ENCODE measurements around the gene AK1. TPM values are rescaled to one million over a fixed set of nuclear protein-coding genes. Genes with fewer than 3 reads are reported as not detected.

AK1 gene, protein sequence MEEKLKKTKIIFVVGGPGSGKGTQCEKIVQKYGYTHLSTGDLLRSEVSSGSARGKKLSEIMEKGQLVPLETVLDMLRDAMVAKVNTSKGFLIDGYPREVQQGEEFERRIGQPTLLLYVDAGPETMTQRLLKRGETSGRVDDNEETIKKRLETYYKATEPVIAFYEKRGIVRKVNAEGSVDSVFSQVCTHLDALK
- 10 to 100 TPM; 29.9 to 65.1 (median 38.7) TPM for total RNA-seq

DNA sequence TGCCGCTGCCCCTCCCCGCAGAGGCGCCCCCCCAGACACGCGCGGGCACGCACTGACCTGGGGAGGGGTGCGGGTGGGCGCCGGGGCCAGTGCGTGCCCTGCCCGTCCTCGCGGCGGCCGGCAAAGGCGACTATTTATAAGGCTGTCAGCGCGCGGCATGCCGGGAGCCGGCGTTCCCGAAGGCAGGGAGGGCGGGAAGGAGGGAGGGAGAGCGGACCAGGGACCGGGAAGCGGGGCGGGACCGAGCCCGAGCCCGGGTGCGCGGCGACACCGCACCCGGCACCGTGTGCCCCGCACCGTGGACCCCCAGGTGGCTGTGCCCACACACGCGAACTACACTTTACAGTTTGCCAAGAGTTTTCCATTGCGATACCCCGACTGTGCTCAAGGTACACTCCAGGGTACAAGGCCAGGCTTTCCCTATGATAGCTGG is at the start of gene AK1:
AK1 (minus strand) TSS at position 110 of the 433 bp plus-strand sequence. CDS start 3,058 bp downstream, outside the sequence.
- peak within 1 kb of the TSS; percentile 46 to 65 (median 49) for H3K4me3 ChIP-seq
- H3K36me3 ChIP-seq = peaks cover 0 to 13% (median 0%) of the 10 kb centered on the region in 3 donors
- H3K9me3 ChIP-seq = no peaks in the 10 kb centered on the region
- TF ChIP-seq POLR2A (IDR thresholded peaks at IDR 0.05) (peak in 1 of 2 donors; percentile 62), EP300 (IDR thresholded peaks at IDR 0.05) (peak; percentile 28 to 84)
- TF ChIP-seq, protein P1, sequence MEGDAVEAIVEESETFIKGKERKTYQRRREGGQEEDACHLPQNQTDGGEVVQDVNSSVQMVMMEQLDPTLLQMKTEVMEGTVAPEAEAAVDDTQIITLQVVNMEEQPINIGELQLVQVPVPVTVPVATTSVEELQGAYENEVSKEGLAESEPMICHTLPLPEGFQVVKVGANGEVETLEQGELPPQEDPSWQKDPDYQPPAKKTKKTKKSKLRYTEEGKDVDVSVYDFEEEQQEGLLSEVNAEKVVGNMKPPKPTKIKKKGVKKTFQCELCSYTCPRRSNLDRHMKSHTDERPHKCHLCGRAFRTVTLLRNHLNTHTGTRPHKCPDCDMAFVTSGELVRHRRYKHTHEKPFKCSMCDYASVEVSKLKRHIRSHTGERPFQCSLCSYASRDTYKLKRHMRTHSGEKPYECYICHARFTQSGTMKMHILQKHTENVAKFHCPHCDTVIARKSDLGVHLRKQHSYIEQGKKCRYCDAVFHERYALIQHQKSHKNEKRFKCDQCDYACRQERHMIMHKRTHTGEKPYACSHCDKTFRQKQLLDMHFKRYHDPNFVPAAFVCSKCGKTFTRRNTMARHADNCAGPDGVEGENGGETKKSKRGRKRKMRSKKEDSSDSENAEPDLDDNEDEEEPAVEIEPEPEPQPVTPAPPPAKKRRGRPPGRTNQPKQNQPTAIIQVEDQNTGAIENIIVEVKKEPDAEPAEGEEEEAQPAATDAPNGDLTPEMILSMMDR (IDR thresholded peaks at IDR 0.05) = peak in 1 of 5 experiments; percentile 9
- DNase-seq (ENCODE audit: low spot score in 2 of 2) = peak; percentile 68 to 72
- 0% methylated on average over 3 to 41 of the region's 44 CpGs for WGBS, 2 donors
- H3K27ac ChIP-seq = peak within 1 kb of the TSS; percentile 68 to 93 (median 82)
- H3K4me1 ChIP-seq = peaks cover 0 to 63% (median 44%) of the 10 kb centered on the region in 4 donors
- H3K27me3 ChIP-seq = no peaks in the 10 kb centered on the region

DNA sequence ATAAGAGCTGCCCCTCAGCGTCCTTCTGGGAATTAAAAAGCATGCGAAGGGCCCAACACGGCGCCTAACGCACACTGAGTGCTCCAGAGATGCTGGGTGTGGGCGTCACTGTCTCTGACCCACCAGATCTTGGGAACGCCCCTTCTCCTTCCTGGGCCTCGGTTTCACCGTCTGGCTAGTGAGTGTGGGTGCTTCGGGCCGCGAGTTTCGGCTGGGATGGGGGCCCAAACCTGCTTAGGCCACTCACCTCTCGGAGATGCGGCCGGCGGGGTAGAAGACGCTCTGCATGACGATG is 49.4 kb upstream of the AK1 start:
- H3K36me3 ChIP-seq = no peaks in the 10 kb centered on the region
- H3K4me1 ChIP-seq = peaks cover 0 to 41% (median 29%) of the 10 kb centered on the region in 4 donors
- H3K4me3 ChIP-seq = peak overlapping the region in 2 of 4 donors; percentile 12 to 32
- H3K27ac ChIP-seq = no peak overlapping the region
- H3K27me3 ChIP-seq = peaks cover 0 to 45% of the 10 kb centered on the region in 2 donors
- 29 to 38% methylated on average over 5 to 19 of the region's 19 CpGs for WGBS, 2 donors
- TF ChIP-seq POLR2A (IDR thresholded peaks at IDR 0.05) = no peak
- TF ChIP-seq, protein P1 (IDR thresholded peaks at IDR 0.05) = no peak
- TF ChIP-seq EP300 (IDR thresholded peaks at IDR 0.05) = no peak
- H3K9me3 ChIP-seq = no peaks in the 10 kb centered on the region
- no peak for DNase-seq (ENCODE audit: low spot score in 2 of 2)

DNA sequence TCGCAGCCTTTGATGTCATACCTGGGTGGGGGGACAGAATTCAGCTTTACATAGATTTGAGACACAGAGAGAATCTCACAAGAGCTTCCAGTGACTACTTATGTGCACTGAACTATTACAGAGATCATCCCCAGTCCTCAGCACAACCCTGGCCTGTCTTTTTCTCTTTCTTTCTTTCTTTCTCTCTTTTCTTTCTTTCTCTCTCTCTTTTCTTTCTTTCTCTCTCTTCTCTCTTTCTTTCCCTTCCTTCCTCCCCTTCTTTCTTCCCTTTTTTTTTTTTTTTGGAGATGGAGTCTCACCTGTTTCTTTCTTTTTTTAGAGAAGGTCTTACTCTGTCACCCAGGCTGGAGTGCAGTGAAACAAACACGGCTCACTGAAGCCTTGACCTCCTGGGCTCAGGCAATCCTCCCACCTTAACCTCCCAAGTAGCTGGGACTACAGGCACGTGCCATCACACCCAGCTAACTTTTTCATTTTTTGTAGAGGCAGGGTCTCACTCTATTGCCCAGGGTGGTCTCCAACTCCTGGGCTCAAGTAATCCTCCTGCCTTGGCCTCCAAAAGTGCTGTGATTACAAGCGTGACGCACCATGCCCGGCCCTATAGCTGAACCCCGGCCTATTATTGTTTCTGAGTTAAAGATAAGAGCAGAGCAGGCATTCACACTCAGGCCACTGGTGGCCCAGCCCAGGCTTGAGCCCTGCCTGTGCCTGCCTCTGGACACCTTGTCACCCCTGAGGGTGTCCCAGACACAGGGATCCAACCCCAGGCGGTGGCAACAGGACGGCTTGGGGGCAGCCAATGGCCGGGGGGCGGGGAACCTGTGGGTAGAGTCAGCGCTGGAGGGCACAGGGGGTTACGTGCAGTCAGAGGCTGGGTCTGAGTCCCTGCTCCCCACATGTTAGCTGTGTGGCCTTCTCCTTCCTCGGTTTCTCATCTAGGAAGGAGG is 48.8 kb upstream of the AK1 start:
- TF ChIP-seq, protein P1 (IDR thresholded peaks at IDR 0.05) = no peak
- TF ChIP-seq EP300 (IDR thresholded peaks at IDR 0.05) = no peak
- no peak for TF ChIP-seq POLR2A (IDR thresholded peaks at IDR 0.05)
- Histone ChIP-seq H3K36me3 (no peaks in the 10 kb centered on the region), H3K27ac (no peak overlapping the region), H3K4me3 (no peak overlapping the region), H3K9me3 (no peaks in the 10 kb centered on the region), H3K27me3 (peaks cover 0 to 45% of the 10 kb centered on the region in 2 donors), H3K4me1 (peaks cover 0 to 41% (median 26%) of the 10 kb centered on the region in 4 donors)
- DNase-seq (ENCODE audit: low spot score in 2 of 2) = no peak
- WGBS, 2 donors = 84 to 85% methylated on average over 13 to 14 of the region's 14 CpGs

DNA sequence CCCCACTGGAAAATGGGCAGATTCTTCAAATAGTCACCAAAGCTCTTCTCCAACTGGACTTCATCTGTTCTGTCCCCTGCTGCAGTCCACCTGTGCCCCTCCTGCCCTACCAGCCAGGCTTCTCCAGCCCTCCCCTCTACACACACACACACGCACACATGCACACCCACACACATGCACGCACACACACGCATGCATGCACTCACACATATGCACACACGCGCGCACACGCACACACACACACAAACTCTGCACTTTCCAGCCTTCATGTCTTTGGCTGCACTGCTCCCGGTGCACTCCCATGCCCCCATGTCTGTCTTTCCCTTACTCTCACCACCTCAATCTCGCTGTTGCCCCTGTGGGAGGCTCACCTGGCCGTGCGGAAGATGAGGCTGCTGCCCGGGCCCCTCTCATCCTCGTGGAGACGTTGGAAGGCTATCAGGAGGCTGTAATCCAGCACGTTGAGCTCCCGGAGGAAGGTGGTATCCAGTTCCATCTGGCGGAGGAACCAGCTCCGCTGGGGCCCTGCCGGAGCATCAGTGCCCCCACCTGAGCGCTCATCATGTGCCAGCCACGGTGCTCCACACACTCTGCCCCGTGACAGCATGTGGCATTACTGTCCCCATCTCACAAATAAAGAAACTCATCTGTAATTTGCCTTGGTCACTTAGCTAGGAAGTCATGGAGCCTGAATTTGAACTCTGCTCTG is 47.4 kb upstream of the AK1 start:
- Histone ChIP-seq H3K36me3 (no peaks in the 10 kb centered on the region), H3K27ac (no peak overlapping the region), H3K4me1 (peaks cover 0 to 35% (median 15%) of the 10 kb centered on the region in 4 donors), H3K27me3 (peaks cover 0 to 45% of the 10 kb centered on the region in 2 donors), H3K9me3 (no peaks in the 10 kb centered on the region), H3K4me3 (no peak overlapping the region)
- no peak for DNase-seq (ENCODE audit: low spot score in 2 of 2)
- 87 to 90% methylated on average over 22 of the region's 22 CpGs for WGBS, 2 donors
- TF ChIP-seq POLR2A (IDR thresholded peaks at IDR 0.05) (no peak), EP300 (IDR thresholded peaks at IDR 0.05) (no peak)
- TF ChIP-seq, protein P1 (IDR thresholded peaks at IDR 0.05) = no peak

Data from tibial nerve (tissue), 4 donors.